GM21825 (cell line): Measurements from ENCODE around the gene DNAJC13.
"Not testable (repeated sequence)": the region's sequence is repeated elsewhere in the genome, so short reads cannot be mapped to it uniquely, and the experiment has no call there.

Source experiments
- ATAC-seq: cut with Tn5 transposase; IDR thresholded peaks from one replicate; pipeline ENCODE4 v1.9.1; 2021; ENCODE audit warnings: mild to moderate bottlenecking, moderate library complexity; ENCODE audit not compliant: unreplicated experiment

The DNAJC13 gene, protein sequence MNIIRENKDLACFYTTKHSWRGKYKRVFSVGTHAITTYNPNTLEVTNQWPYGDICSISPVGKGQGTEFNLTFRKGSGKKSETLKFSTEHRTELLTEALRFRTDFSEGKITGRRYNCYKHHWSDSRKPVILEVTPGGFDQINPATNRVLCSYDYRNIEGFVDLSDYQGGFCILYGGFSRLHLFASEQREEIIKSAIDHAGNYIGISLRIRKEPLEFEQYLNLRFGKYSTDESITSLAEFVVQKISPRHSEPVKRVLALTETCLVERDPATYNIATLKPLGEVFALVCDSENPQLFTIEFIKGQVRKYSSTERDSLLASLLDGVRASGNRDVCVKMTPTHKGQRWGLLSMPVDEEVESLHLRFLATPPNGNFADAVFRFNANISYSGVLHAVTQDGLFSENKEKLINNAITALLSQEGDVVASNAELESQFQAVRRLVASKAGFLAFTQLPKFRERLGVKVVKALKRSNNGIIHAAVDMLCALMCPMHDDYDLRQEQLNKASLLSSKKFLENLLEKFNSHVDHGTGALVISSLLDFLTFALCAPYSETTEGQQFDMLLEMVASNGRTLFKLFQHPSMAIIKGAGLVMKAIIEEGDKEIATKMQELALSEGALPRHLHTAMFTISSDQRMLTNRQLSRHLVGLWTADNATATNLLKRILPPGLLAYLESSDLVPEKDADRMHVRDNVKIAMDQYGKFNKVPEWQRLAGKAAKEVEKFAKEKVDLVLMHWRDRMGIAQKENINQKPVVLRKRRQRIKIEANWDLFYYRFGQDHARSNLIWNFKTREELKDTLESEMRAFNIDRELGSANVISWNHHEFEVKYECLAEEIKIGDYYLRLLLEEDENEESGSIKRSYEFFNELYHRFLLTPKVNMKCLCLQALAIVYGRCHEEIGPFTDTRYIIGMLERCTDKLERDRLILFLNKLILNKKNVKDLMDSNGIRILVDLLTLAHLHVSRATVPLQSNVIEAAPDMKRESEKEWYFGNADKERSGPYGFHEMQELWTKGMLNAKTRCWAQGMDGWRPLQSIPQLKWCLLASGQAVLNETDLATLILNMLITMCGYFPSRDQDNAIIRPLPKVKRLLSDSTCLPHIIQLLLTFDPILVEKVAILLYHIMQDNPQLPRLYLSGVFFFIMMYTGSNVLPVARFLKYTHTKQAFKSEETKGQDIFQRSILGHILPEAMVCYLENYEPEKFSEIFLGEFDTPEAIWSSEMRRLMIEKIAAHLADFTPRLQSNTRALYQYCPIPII (N-terminal part only)

DNA sequence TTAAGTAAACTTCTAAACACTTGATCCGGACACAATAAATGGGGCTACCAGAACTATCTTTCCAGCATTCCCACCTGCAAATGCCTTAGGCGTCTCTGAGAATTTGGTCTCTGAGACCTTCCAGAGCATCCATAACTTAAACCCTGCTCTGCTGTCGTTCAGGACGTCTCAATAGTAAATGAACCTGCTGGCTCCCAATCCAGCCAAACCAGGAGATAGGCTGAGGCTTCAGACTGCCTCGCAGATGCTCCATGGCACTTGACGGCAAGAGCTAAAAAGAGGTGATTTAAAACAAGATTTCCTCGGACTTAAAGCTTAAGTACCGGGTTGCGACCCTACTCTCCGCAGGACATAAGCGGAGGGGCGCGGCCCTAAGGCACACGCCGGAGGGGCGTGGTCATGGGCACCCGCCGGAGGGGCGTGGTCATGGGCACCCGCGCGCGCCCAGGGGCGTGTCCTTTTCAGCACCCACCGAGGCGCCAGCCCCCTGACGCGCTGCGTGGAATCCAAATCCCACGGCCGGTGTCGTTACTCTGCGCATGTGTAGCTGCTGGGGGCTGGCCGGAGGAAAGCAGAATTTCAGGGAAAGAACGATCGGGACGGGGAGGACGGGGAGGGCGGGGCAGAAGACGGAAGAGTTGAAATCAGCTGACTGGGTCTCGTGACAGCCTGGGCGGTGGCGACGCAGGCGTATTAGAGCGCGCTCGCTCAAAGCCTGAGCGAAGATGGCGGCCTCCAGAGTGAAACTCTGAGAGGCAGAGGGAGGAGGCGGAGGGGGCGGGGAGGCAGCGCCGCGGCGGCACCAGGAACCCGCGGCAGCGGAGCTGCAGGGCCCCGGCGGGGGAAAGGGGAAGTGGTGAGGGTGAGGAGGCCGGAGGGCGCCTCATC is at the start of gene DNAJC13:
Gene DNAJC13, plus strand, starts transcription at position 696 of the 888 bp plus-strand sequence. CDS start 17,049 bp downstream, outside the sequence.
- peak; percentile 91 for ATAC-seq

DNA sequence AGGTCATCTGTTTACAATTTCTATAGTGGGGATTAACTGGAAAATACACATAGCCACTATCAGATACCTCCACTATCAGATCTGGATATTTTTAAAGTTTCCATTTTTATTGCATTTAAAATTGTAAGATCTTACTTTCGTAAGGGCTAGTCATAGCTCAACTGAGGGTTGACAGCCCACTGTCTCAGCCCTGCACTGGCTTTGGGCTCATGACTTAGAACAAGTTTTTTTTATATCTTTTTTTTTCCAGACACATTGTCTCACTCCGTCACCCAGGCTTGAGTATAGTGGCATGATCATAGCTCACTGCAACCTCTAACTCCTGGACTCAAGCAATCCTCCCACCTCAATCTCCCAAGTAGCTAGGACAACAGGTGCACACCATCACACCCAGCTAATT is 48.8 kb upstream of the DNAJC13 start:
- ATAC-seq: no peak

DNA sequence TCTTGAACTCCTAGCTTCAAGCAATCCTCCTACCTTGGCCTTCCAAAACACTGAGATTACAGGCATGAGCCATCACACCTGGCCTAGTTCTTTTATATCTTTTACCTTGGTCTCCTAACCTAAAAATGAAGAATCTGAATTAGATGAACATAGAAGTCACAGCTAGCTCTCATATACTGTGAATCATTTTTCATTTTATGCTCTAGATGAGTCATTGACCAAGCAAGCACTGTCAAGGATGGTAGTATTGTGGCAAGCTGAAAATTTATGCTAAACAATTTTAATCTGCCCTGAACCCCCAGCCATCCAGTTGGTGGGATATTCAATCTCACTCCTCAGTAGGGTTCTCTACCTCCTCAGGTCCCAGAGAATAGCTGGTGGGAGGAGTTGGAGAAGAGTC is 48.3 kb upstream of the DNAJC13 start:
- no peak for ATAC-seq

DNA sequence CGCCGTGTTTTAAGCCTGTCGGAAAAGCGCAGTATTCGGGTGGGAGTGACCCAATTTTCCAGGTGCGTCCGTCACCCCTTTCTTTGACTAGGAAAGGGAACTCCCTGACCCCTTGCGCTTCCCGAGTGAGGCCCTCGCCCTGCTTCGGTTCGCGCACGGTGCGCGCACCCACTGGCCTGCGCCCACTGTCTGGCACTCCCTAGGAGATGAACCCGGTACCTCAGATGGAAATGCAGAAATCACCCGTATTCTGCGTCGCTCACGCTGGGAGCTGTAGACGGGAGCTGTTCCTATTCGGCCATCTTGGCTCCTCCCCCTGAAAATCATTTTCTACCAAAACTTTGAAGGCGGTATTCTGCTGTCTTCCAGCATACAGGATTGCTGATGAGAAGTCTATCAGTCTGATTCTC is 40.4 kb upstream of the DNAJC13 start:
- ATAC-seq: not testable (repeated sequence)

DNA sequence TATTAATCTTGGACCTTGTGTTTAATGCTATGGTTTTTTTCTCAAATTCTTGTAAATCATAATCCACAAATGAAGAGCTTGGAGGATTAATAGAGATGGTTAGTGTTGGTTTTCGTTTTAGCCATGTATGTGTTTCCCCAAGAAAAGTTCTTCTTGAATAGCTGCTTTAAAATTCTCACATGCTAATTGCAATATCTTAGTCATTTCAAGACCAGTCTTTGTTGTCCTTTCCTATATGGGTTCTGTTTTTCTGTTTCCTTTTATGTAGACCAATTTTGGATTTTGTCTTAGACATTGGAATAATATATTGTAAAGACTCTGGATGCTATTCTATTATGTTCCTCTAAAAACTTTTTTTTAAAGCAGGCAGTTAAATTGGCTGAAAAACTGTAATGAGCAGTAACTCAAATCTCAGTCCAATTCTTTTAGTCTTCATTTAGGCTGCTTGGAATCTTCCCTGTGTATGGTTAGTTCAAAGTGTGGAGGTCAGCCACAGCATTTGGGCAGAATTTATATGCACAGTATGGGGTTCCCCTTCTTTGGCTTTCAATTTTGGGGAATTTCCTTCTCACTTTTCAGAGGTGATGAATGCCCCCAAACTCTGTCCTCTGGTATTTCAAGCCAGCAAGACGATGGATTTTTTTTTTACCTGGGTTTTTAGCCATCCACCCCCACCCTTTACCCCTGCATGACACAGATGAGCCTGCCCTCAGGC is 39.1 kb upstream of the DNAJC13 start:
- ATAC-seq: no peak

DNA sequence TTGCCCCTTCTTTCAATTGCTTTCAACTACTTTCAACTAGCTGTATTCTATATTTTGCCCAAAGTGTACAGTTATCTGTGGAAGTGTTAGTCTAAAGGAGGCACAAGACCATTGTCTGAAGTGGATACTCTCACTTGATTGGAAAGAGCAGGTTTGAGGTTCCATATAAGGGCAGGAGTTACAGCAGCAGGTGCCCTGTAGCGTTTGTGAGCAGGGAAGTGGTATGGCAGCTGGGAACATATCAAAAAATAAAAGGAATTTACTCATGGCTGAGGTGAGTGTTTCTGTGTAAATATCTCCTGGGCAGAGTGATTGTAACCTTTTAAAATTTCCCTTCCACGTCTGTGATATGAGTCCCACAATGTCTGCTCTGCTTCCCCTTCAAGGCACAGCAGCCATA is 38.5 kb upstream of the DNAJC13 start:
- ATAC-seq: no peak

DNA sequence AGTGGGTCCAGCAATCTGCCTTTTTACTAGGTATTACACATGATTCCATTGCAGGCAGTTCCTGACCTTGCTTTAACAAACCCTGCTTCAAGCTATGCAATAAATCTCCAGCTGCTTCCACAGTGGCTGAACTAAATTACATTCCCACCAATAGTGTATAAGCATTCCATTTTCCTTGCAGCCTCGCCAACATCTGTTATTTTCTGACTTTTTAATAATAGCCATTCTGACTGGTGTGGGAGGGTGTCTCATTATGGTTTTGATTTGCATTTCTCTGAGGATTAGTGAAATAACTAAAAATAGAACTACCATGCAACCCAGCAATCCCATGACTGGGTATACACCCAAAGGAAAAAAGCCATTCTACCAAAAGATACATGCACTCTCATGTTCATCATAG is 36.4 kb upstream of the DNAJC13 start:
- no peak for ATAC-seq

DNA sequence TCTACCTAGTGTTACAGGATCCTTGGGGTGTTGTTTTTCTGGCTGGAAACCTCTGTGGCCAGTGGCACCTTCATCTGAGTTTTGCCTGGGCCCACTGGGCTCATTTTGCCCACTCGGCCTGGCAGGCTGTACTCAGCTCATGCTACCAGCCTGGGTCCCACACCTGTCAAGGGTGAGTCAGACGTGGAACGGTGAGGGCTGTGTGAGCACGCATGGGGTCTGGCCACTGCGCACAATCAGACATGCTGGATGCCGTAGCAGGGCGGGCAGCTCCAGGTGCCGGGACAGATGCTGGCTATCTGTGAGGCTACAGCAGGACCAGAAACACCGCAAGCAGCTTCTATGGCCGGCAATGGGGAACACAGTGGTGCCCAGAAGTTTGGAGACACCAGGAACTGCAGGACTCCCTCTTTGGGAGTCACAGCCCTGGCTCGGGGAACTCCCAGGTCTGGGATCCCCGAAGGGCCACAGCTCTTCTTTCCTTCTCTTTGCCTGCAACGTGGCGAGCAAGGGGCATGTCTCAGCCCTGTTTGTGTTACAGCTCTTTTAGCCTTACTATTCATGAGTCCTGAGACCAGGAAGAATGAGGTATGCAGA is 35.9 kb upstream of the DNAJC13 start:
- ATAC-seq: no peak

DNA sequence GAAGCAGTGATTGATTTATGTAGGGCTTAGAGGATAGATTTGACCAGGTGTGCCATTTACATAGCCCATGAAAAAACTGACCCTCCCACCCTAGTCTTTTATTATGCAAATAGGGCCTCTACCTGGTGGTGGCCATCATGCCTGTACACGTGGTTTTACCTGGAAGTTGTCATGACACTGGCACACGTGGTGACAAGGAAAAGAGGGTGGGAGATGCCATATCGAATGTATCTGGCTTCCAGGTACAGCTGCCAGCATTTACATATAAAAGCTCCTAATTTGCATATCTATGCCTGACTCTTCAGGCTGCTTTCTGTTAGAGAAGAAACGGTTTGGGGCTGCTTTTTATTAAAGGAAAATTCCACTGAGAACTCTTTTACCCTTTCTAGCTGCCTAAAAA is 35.0 kb upstream of the DNAJC13 start:
- no peak for ATAC-seq

DNA sequence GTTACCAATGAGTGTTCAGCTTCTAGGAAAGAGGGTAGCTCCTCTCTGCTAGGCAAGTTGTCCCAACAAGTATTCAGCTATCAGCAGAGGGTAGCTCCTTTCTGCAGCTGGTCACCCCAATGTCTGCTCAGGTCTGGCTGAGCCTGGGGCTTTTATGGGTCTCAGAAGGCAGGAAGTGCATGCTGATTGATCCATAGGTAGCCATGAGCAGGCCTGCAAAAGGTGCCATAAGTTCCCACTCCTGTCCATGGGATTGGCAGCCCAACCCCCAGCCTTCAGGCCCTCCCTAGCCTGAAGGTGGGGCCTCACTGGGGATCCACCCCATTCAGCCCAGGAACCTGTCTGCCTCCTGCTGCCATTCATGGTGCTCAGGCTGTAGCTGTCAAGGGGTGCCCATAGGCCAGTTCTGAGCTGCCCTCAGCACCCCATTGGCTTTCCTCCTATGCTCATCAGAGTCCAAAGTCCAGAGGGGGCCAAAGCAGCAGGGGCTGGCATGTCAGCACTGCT is 34.6 kb upstream of the DNAJC13 start:
- ATAC-seq: no peak

DNA sequence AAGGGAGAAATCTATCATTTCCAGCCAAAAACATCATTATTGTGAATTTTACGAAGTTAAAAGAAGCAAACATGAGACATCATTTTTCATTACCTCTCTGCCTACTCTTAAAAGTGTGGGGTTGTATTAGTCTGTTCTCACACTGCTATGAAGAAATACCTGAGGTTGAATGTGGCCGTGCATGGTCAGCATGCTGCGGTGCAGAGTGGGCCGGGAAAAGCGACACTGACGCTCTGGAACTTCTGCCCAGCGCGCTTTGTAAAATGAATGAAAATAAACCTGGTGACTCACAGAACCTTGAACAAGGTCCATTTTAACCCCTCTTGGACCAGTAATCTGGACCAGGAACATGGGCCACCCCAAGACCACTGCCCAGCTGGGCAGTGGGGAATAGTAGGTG is 31.0 kb upstream of the DNAJC13 start:
- no peak for ATAC-seq

DNA sequence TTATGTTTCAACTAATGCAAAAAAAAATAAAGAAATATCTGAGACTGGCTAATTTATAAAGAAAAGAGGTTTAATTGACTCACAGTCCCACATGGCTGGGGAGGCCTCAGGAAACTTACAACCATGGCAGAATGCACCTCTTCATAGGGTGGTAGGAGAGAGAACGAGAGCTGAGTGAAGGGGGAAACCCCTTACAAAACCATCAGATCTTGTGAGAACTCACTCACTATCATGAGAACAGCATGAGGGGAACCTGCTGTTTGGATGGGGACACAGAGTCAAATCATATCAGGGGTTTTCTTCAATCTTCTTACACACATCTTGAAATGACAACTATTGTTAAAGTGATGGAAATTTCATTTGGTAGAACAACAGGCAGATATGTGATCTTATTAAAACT is 24.6 kb upstream of the DNAJC13 start:
- ATAC-seq: peak; percentile 58

DNA sequence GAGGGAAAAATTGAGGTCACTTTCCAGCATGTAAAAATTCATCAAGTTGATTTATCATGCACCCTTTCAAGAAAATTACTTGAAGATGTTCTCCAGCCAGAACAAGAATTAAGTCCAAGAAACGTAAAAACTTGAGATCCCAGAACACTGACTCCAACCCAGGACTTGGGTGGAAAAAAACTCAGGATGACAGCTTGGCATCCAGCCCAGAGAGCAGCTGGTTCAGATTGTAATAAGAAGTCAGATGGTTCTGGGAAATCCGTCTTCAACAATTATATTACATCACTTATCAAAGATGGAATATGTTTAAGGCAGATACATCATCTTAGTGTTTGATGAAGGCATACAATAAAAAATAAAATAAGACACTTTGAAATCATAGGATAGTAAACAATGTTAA is 23.0 kb upstream of the DNAJC13 start:
- ATAC-seq: no peak

DNA sequence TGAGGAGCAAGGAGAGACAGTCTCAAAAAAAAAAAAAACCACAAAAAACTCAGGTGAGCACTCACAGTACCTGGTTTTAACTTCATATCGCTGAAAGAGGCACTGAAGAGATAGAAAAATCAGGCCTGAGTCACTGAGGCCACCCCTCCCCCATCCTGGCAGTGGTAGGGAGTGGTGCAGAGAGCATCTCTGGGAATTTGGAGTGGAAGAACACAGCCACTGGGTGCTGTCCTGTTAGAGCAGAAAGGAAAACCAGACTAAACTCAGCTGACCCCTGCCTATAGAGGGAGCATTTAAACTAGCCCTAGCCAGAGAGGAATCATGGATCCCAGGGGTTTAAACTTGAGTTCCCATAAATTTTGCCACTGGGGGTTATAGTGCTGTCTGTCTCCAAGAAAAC is 22.2 kb upstream of the DNAJC13 start:
- ATAC-seq: no peak

DNA sequence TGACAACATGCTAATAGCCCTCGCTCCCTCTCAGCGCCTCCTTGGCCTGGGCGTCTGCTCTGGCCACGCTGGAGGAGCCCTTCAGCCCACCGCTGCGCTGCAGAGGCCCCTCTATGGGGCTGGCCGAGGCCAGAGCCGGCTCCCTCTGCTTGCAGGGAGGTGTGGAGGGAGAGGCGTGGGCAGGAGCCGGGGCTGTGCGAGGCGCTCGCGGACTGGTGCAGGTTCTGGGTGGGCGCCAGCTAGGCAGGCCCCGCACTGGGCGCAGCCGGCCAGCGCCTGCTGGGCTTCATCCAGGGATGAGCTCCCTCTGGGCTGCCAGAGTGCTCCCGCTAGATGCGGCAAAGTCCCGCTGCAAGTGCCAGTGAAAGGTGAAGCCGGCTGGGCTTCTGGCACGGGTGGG is 21.0 kb upstream of the DNAJC13 start:
- no peak for ATAC-seq

DNA sequence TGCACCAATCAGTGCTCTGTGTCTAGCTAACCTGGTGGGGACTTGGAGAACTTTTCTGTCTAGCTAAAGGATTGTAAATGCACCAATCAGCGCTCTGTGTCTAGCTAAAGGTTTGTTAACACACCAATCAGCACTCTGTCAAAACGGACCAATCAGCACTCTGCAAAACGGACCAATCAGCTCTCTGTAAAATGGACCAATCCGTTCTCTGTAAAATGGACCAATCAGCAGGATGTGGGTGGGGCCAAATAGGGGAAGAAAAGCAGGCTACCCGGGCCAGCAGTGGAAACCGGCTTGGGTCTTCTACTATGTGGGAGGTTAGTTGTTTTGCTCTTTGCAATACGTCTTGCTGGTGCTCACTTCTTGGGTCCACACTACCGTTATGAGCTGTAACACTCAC is 20.5 kb upstream of the DNAJC13 start:
- ATAC-seq: not testable (repeated sequence)

DNA sequence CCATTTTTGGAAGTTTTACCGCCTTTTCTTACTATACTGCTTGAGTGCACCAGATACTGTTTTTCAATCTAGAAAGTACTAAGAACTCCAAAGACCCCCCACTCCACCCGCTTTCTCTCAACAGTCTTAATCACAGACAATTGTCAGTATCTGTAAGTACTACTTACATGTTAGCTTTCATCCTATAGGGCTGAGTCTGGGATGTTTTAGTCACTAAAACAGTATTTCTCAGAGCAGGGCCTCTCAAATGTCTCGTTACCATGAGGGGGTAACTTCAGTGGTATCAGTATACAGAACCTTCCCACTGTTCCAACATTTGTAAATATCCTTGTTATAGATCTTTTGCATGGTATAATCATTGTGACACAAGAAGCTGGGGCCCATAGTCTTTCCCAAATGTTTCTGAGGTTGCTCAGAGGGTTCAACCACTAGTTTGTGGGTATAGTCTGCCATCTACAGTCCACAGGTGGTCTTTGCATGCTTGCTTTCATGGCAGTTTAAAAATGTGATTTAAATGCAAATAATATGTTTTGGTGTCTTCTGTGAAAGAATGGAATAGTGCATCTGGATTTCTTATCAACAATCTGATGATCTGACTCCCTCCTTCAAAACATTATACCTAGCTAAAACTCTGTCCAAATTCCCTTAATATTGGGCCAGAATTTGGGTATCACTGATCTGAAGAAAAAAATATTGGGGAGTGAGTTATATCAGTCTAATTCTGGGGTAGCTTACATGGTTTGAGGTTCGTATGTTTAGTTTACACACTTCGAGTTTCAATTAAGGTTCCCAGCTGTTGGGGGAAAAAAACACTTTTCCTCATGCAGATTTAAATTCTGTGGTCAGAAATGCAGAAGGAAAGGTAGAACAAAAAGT is 18.0 kb upstream of the DNAJC13 start:
- ATAC-seq: no peak

DNA sequence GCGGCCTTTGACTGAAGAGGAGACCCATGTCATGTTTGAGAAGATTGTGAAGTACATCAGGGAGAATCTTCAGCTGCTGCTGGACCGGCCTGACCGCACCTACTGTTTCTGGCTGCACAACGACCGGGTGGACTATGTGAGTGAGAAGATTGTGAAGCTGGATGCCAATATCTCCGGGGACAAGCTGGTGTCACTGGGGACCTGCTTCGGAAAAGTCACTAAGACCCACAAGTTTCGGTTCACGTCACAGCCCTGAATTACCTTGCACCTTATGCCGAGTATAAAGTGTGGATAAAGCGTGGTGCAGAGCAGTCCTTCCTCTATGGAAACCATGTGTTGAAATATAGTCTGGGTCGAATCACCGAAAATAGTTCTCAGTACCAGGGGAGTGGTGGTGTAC is 16.0 kb upstream of the DNAJC13 start:
- ATAC-seq: no peak
